SK-N-SH (cell line): ENCODE data around the gene PSMD4.

Experiments used
- CTCF ChIP-seq: fragments of 200-600 bp; sonication (generic); IDR thresholded peaks from 2 replicates; pipeline ENCODE4 v1.6.1; 2017; ENCODE audit warnings: antibody characterized with exemption, mild to moderate bottlenecking, moderate library complexity
- FOXM1 ChIP-seq: IDR thresholded peaks from 2 replicates; pipeline ENCODE4 v1.4.0; 2012; ENCODE audit warnings: low read depth, mild to moderate bottlenecking
- RAD21 ChIP-seq: IDR thresholded peaks from 2 replicates; pipeline ENCODE4 v1.6.1; 2012; ENCODE audit warnings: mild to moderate bottlenecking, low read length
- REST ChIP-seq: IDR thresholded peaks from 2 replicates; pipeline ENCODE4 v1.6.1; 2012; ENCODE audit warnings: mild to moderate bottlenecking, low read depth, low read length, moderate library complexity
- SMC3 ChIP-seq: IDR thresholded peaks from 2 replicates; pipeline ENCODE4 v1.6.1; 2012; ENCODE audit warnings: low read depth, low read length, improper control_type of control experiment

- TF ChIP-seq CTCF (no peak), FOXM1 (no peak), RAD21 (no peak), REST (no peak), SMC3 (no peak)
Observed at GRCh38 chr1:151284013-151284577, 29.6 kb downstream of the PSMD4 start.
